GM19023 (cell line): Measurements from ENCODE around the gene PRKCB.

Experiments used
- ATAC-seq: cut with Tn5 transposase; IDR thresholded peaks from one replicate; pipeline ENCODE4 v1.9.1; 2021; ENCODE audit warnings: mild to moderate bottlenecking, moderate library complexity; ENCODE audit not compliant: unreplicated experiment

The PRKCB gene

DNA sequence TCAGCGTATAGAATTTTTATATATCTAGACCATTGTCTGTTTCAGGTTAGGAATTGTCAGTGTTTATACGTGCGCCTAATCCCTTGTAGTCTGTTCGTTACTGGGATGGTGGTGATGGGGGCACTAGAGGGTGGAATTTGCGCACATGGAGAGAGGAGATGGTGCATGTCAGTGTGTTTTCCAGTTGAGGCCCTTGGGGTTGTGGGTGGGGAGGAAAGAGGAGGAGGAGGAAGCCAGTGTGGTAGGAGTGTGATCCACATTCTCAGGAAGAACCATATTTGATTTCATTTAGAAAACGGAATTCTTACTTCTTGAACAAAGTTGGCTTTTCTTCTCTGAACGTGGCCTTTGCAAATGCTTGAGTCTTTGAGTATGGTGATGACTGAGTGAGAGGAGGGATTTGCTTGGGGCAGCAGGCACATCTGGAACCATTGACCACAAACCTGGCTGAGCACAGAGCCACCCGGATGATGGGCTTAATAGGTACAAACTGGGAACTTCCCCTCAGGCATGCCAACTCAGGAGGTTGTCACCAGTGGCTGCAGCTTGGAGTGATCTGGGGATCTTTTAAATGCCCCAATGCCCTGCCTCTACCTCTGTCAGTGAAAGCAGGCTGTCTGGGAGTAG, 98.9 kb downstream of the PRKCB start:
- no peak for ATAC-seq

DNA sequence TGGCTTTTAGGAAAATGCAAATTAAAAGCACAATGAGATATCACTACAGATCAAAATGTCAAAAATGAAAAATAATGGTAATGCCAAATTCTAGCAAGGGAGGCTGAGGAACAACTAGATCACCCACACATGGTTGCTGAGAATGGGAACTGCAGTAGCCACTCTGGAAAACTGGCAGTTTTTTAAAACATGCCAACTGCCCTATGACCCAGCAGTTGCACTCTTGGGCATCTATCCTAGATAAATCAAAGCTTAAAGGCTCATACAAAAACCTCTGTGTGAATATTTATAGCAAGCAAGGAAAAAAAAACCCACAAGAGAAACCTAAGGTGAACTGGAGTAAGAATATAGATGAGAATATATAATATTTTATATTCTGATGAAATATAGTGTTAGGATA, 104.3 kb downstream of the PRKCB start:
- no peak for ATAC-seq

- ATAC-seq: no peak
Measured at GRCh38 chr16:23941025-23941424, 105.2 kb downstream of the PRKCB start.

GRCh38 chr16:23941963-23942564, 106.3 kb downstream of the PRKCB start:
- ATAC-seq: no peak

DNA sequence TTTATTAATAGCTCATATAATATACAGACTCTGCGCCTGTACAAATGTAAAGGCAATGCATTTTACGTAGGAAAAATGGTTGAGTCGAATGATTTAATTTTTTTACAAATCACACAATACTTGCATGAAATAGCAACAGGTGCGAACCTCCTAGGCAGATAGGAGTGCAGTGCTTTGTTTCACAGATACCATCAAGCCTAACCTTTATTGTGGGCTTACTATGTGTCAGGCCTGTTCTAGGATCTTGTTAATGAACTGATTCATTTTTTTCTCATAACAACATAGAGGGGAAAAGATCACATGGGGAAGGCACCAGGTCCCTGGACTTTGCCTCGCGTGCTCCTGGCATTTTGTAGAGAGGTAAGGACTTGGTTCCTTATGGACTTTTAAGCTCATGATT, 107.8 kb downstream of the PRKCB start:
- ATAC-seq: no peak

GRCh38 chr16:23944381-23944780, 108.6 kb downstream of the PRKCB start:
- no peak for ATAC-seq

DNA sequence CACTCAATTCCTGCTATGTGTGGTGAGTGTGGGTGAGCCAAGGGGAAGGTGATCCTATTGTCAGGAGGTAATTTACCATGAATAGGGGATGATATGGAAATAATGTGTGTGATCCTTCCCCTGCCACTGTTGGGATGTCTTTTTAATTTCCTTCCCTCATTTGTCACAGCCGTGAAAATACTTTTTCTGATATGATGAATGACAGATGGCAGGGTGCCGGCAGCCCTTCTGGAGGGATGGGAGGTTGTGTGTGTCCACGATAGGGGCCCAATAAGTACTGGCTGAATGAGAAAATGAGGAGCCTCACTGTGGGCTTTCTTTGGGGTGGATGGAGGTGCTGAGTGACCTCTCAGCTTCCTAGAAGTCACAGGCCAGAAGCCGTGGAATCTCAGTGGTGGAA, 109.5 kb downstream of the PRKCB start:
- ATAC-seq: no peak

DNA sequence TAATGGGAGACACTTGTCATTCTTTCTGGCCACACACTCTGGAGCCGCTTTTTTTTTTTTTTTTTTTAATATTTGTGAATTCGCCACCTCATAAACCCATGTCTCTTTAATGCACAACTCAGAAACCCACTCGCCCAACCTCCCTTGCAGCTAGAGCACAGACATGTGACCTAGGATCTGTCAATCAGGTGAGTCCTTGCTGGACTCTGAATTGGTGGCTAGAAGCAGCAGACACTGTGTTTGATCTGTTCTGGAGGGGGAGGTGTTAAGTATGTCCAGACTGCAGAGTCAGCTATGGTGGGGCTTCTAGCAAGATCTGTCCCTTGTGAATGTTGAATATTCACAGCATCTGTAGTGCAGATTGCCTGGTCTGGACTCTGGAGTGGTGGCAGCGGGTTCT, 112.1 kb downstream of the PRKCB start:
- ATAC-seq: no peak

GRCh38 chr16:23948949-23949411, 113.2 kb downstream of the PRKCB start:
- no peak for ATAC-seq

DNA sequence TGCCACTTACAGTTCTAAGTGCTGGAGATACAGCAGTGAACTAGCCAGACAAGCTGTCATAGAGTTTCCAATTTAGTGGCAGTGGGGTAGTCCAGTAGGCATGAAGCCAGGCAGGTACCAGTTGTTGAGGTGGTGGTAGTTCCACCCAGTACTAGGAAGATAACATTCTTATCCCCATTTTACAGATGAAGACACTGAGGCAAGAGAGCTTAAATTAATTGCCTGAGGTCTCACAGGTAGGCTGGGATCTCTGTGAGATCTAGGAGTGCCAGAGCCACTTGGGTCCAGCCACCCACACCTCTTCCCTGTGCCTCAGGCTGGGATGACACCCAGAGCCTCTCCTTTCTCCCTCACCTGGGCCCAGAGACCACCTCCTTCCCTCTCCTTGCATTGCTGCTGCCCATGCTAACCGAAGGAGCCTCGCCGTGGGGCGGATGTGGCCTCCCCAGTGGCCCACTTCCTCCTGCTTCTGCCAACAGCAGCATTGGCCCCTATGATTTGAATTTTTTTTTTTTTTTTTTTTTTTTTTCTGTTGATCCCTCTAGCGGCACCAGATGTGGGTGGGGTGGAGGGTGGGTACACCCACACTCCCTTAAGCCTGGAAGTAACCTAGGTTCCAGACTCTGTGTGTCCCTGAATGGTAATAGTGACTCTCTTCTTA, 114.0 kb downstream of the PRKCB start:
- no peak for ATAC-seq

GRCh38 chr16:23950291-23950894, 114.6 kb downstream of the PRKCB start:
- ATAC-seq: no peak

DNA sequence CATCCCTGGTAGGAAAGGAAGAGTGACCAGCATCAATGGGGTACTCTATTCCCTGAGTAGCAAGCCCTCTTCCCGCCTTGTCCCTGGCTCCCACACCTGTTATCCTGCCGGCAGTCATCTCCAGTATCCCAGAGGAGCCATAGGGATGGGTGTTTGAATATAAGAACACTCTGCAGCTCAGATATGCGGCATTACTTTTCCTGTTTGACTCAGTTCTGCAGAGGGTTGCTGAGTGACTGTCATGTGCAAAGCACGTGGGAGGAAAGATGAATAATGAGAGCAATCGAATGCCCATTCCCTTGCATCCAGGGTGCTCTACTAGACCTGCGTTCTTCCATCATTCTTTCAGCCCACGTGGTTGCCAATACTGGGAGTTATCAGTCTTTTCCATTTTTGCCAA, 115.1 kb downstream of the PRKCB start:
- ATAC-seq: no peak

DNA sequence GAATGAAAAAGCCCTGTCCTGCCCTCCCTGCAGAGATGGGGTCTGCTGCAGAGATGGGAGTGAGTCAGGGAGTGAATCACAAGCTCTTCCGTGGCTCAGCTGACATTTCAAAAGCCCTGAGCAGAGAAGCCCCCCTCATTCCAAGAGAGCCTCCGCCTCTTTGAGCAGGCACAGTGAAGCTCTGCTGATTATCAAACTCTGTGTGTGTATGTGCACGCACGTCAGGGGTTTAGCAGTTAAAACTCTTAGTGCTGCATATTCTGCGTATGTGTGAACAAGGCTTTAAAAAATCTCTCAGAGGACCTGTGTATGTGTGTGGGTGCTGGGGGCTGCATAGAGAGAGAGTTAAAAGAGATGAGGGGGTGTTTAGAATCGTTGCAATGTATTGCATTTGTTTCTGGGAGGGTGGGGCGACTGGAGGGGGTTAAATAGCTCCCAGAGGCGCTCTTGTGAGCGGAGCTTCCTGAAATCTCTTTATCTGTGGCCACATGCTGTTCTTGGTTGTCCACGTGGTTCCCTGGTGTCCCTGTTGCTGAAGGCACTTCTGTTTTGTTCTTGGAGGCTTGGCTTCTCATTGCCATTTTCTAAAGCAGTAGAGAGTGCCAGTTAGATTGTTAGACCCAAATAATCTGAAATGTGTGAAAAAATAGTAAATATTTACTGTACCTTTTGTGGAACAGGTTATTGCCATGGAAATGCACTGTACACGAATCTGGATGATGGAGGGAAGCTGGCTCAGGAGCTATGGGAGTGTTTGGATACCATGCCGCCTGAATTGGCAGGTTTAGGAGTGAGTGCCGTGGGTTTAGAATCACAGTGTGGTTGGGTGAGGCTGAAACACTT, 116.6 kb downstream of the PRKCB start:
- no peak for ATAC-seq

- no peak for ATAC-seq
Measured at GRCh38 chr16:23952971-23953300, 117.2 kb downstream of the PRKCB start.

- ATAC-seq: no peak
Measured at GRCh38 chr16:23953476-23953875, 117.7 kb downstream of the PRKCB start.

DNA sequence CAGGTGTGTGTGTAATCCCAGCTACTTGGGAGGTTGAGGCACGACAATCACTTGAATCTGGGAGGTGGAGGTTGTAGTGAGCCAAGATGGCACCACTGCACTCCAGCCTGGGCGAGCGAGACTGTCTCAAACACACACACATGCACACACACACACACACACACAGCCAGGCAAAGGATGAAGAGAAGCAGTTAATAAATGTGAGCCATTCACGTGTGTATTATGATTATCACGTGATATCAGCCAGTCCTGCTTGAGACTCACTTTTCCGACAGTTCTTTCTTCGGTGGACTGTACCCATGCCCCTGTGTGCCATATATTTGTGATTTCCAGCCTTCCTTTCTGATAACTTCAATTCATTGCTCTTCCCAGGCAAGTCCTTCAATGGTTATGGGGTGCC, 119.3 kb downstream of the PRKCB start:
- no peak for ATAC-seq

GRCh38 chr16:23957287-23957686, 121.5 kb downstream of the PRKCB start:
- no peak for ATAC-seq

GRCh38 chr16:23959072-23959751, 123.4 kb downstream of the PRKCB start:
- ATAC-seq: no peak

- ATAC-seq: no peak
Measured at GRCh38 chr16:23959752-23960072, 123.9 kb downstream of the PRKCB start.

- ATAC-seq: no peak
Measured at GRCh38 chr16:23960081-23960885, 124.5 kb downstream of the PRKCB start.
